IMR-90 (cell line): ENCODE measurements around the gene SVBP. TPM values are rescaled to one million over a fixed set of nuclear protein-coding genes. Genes with fewer than 3 reads are reported as not detected.
A peak's percentile ranks its signal among the peaks of the same experiment; 100 is the strongest.

ENCODE experiments used
- ATAC-seq: fragments of 200-7000 bp; cut with Tn5 transposase; 2 replicates; pipeline ENCODE4 v1.9.1; 2020; ENCODE audit warnings: low read depth, mild to moderate bottlenecking, moderate library complexity
- BruUV-seq: library from RNA; stranded (reverse); fragments of 400-500 nt; replicated peaks from 2 replicates; lab custom pipeline; 2021; lab: Mats Ljungman, UMichigan
- CTCF ChIA-PET: fragments of 300-600 bp; formaldehyde crosslinking; extraction: SDS; loops from one replicate; lab custom pipeline; 2021; ENCODE audit warnings: antibody characterized with exemption; lab: Yijun Ruan, JAX
- POLR2A ChIA-PET: fragments of 300-600 bp; sonication (Branson Sonifier 250); formaldehyde crosslinking; loops from one replicate; lab custom pipeline; 2022; ENCODE audit warnings: antibody characterized with exemption; ENCODE audit not compliant: unreplicated experiment; lab: Charles Lee
- DNase-seq: peaks from one replicate; pipeline ENCODE4 v3.0.0; 2013
- H2AFZ ChIP-seq: replicated peaks from 2 replicates; pipeline ENCODE3; 2013; ENCODE audit warnings: low read length, mild to moderate bottlenecking; ENCODE audit not compliant: poor library complexity
- H2AK5ac ChIP-seq: 2 replicates; pipeline ENCODE4 v1.6.1; 2013; ENCODE audit warnings: low read depth, low read length, inconsistent platforms
- H2AK9ac ChIP-seq: replicated peaks from 2 replicates; pipeline ENCODE3; 2013; ENCODE audit warnings: mild to moderate bottlenecking, low read depth, low read length, moderate library complexity; ENCODE audit not compliant: poor library complexity
- H2BK120ac ChIP-seq: 2 replicates; pipeline ENCODE4 v1.6.1; 2013; ENCODE audit warnings: low read depth, low read length, inconsistent platforms
- H2BK15ac ChIP-seq: 3 replicates; pipeline ENCODE4 v1.6.1; 2013; ENCODE audit warnings: low read depth, low read length, inconsistent platforms
- H2BK20ac ChIP-seq: 2 replicates; pipeline ENCODE4 v1.6.1; 2013; ENCODE audit warnings: low read depth, mild to moderate bottlenecking, inconsistent platforms, low read length, moderate library complexity
- H2BK5ac ChIP-seq: 2 replicates; pipeline ENCODE4 v1.6.1; 2013; ENCODE audit warnings: mild to moderate bottlenecking, low read depth, low read length, inconsistent platforms; ENCODE audit not compliant: poor library complexity, severe bottlenecking
- H3K14ac ChIP-seq: replicated peaks from 2 replicates; pipeline ENCODE4 v1.6.1; 2013; ENCODE audit warnings: low read depth, low read length, inconsistent platforms
- H3K18ac ChIP-seq: 2 replicates; pipeline ENCODE4 v1.6.1; 2013; ENCODE audit warnings: low read depth, low read length, control low read depth
- H3K23ac ChIP-seq: 2 replicates; pipeline ENCODE4 v1.6.1; 2013; ENCODE audit warnings: low read depth, low read length, inconsistent platforms
- H3K27ac ChIP-seq: 2 replicates; pipeline ENCODE4 v1.5.1; 2013; ENCODE audit warnings: mild to moderate bottlenecking, control low read depth, low read length; ENCODE audit not compliant: insufficient read depth
- H3K27me3 ChIP-seq: 2 replicates; pipeline ENCODE4 v1.6.1; 2013; ENCODE audit warnings: low read length; ENCODE audit not compliant: control insufficient read depth, insufficient read depth
- H3K36me3 ChIP-seq: 2 replicates; pipeline ENCODE4 v1.6.1; 2013; ENCODE audit warnings: low read length, mixed read lengths; ENCODE audit not compliant: control insufficient read depth, insufficient read depth
- H3K4ac ChIP-seq: 2 replicates; pipeline ENCODE4 v1.6.1; 2013; ENCODE audit warnings: low read depth, low read length, inconsistent platforms
- H3K4me1 ChIP-seq: 2 replicates; pipeline ENCODE4 v1.6.1; 2013; ENCODE audit warnings: low read length, mixed read lengths; ENCODE audit not compliant: control insufficient read depth, insufficient read depth
- H3K4me2 ChIP-seq: 2 replicates; pipeline ENCODE4 v1.6.1; 2013; ENCODE audit warnings: low read depth, mild to moderate bottlenecking, control low read depth, low read length, moderate library complexity
- H3K4me3 ChIP-seq: 2 replicates; pipeline ENCODE4 v1.5.1; 2013; ENCODE audit warnings: low read depth, mild to moderate bottlenecking, control low read depth, low read length, moderate library complexity; ENCODE audit not compliant: insufficient read depth
- H3K56ac ChIP-seq: 2 replicates; pipeline ENCODE4 v1.6.1; 2013; ENCODE audit warnings: low read length, inconsistent platforms; ENCODE audit not compliant: insufficient read depth; ENCODE audit errors: extremely low read depth
- H3K79me1 ChIP-seq, 2 experiments: 2 replicates each; pipeline ENCODE4 v1.6.1; 2013; ENCODE audit warnings: low read length in 2 of 2, inconsistent platforms in 1 of 2, low read depth in 1 of 2
- H3K9ac ChIP-seq: 2 replicates; pipeline ENCODE4 v1.6.1; 2013; ENCODE audit warnings: low read depth, low read length, control low read depth
- H3K9me1 ChIP-seq: 2 replicates; pipeline ENCODE4 v1.6.1; 2013; ENCODE audit warnings: low read length, inconsistent platforms; ENCODE audit not compliant: insufficient read depth
- H3K9me3 ChIP-seq: 2 replicates; pipeline ENCODE4 v1.6.1; 2013; ENCODE audit warnings: low read length; ENCODE audit not compliant: control insufficient read depth, insufficient read depth
- H4K20me1 ChIP-seq: 2 replicates; pipeline ENCODE4 v1.6.1; 2013; ENCODE audit warnings: low read length, inconsistent platforms; ENCODE audit not compliant: insufficient read depth
- H4K5ac ChIP-seq: 2 replicates; pipeline ENCODE4 v1.6.1; 2013; ENCODE audit warnings: mild to moderate bottlenecking, low read depth, low read length, control low read depth
- H4K8ac ChIP-seq, 2 experiments: 2 replicates each; pipeline ENCODE4 v1.6.1; 2013; ENCODE audit warnings: low read depth in 2 of 2, low read length in 2 of 2, control low read depth in 1 of 2, inconsistent platforms in 1 of 2
- H4K91ac ChIP-seq: 2 replicates; pipeline ENCODE4 v1.6.1; 2013; ENCODE audit warnings: low read depth, low read length, inconsistent platforms; ENCODE audit not compliant: insufficient read depth
- MAFK ChIP-seq: IDR thresholded peaks from 2 replicates; pipeline ENCODE4 v1.6.1; 2012; ENCODE audit warnings: low read depth, low read length, improper control_type of control experiment
- NFE2L2 ChIP-seq: fragments of 150-350 bp; IDR thresholded peaks from 2 replicates; pipeline ENCODE4 v1.6.1; 2016; ENCODE audit warnings: low read depth, mild to moderate bottlenecking, low read length
- POLR2A ChIP-seq: IDR thresholded peaks from 2 replicates; pipeline ENCODE4 v1.6.1; 2012; ENCODE audit warnings: mild to moderate bottlenecking, low read depth, low read length
- RCOR1 ChIP-seq: IDR thresholded peaks from 2 replicates; pipeline ENCODE4 v1.6.1; 2012; ENCODE audit warnings: mild to moderate bottlenecking, low read length, improper control_type of control experiment; ENCODE audit not compliant: insufficient replicate concordance
- WGBS, 2 experiments: methylation state at CpG; one replicate each; pipeline versions ENCODE4 v1.1.5 to v1.1.7; 2013; ENCODE audit warnings: missing lambda C conversion rate in 2 of 2; ENCODE audit not compliant: insufficient read length in 1 of 2; ENCODE audit errors: extremely low coverage in 2 of 2; 5-methylcytosine and 5-hydroxymethylcytosine counted together
- dilution Hi-C: fragments of 300-500 bp; cut with HindIII; formaldehyde crosslinking; loops from one replicate; pipeline ENCODE4 v1.14.3; 2018; ENCODE audit warnings: low sequenced_read_pairs; ENCODE audit not compliant: unreplicated experiment
- in situ Hi-C: fragments of 300-500 bp; cut with MboI; formaldehyde crosslinking; loops from 3 replicates; pipeline ENCODE4 v1.14.3; 2019; ENCODE audit warnings: low sequenced_read_pairs, inconsistent platforms, mixed read lengths
- intact Hi-C: fragments of 100-400 bp; cut with micrococcal nuclease; formaldehyde crosslinking; loops from 2 replicates; pipeline ENCODE4 v1.10.0; 2022
- polyA plus RNA-seq, 3 experiments: library from polyadenylated mRNA; depleted of rRNA; stranded (reverse); fragments of >200 nt; gene quantifications; 2 replicates each; pipeline ENCODE4 v1.2.3, GENCODE V29; 2012; ENCODE audit warnings: low replicate concordance in 1 of 3
- total RNA-seq: library from RNA; depleted of rRNA; stranded (reverse); fragments of >200 nt; gene quantifications from 2 replicates; pipeline ENCODE4 v1.2.3, GENCODE V29; 2012

Gene SVBP
- total and polyA plus RNA-seq, 2 of the 4 experiments (the other 2 are of a cell fraction), result 9.7 to 11.5 TPM

DNA sequence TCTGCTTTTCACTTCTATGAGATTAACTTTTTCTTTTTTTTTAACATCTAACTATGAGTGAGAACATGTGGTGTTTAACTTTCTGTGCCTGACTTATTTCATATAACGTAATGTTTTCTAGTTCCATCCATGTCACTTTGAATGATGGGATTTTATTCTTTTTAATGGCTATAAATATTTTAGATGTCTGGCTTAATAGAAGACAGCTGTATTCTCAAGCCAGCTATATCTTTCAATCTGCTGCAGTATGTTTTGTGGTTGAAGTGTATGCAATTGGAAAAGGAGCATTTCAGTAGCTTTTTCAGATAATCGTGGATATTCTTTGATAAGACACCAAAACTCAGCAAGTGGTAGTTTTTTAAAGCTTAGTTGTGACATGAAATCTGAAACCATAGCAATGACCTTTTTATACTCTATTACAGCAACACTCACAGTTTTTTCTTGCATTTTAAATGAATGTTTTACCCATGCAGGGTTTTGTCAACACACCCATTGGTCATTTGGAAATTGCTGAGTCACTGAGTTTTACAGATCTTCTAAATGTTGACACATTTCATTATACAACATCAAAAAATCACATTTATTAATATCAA is 5.7 kb upstream of the SVBP start:
- POLR2A ChIA-PET, result no interaction called here
- Histone ChIP-seq H4K20me1 (no peaks in the 10 kb centered on the region), H4K8ac (no peak overlapping the region), H3K18ac (no peak overlapping the region), H4K91ac (no peak overlapping the region), H4K5ac (no peak overlapping the region), H3K9me3 (no peaks in the 10 kb centered on the region), H3K4me1 (no peaks in the 10 kb centered on the region), H3K27ac (no peak overlapping the region; the same call in 1 of the 2 replicates), H3K56ac (no peak overlapping the region), H3K79me1 (peaks cover 18 to 31% of the 10 kb centered on the region in 2 experiments), H3K23ac (0 out of 2 replicates have a peak overlapping the region, but pooled peaks have one; percentile 16), H3K9ac (no peak overlapping the region), H2BK5ac (no peak overlapping the region), H2BK20ac (no peak overlapping the region), H3K4me2 (no peak overlapping the region), H3K4ac (no peak overlapping the region), H3K9me1 (no peaks in the 10 kb centered on the region; the same call in 1 of the 2 replicates), H2AK5ac (no peak overlapping the region), H3K27me3 (no peaks in the 10 kb centered on the region), H2BK15ac (no peak overlapping the region), H3K36me3 (no peaks in the 10 kb centered on the region), H3K4me3 (no peak overlapping the region), H2AK9ac (no peak overlapping the region), H2AFZ (no peak overlapping the region), H2BK120ac (no peak overlapping the region), H3K14ac (no peak overlapping the region)
- no TSS peak for BruUV-seq
- in situ Hi-C loops, result no loop called here
- dilution Hi-C loops, result no loop called here
- TF ChIP-seq RCOR1 (no peak), POLR2A (no peak), NFE2L2 (peak; percentile 99), MAFK (peak; percentile 86)
- peak; percentile 72 for ATAC-seq
- intact Hi-C loops, result no loop called here
- CTCF ChIA-PET, result no interaction called here
- WGBS, 2 experiments, result no CpG with 5 or more reads among the region's 2 CpGs
- peak; percentile 39 for DNase-seq
